SK-N-SH (cell line): Measurements from ENCODE around the gene SPRR3. TPM values are rescaled to one million over a fixed set of nuclear protein-coding genes. Genes with fewer than 3 reads are reported as not detected.
"Not testable (repeated sequence)": the region's sequence is repeated elsewhere in the genome, so short reads cannot be mapped to it uniquely, and the experiment has no call there.

Source experiments
- CTCF ChIA-PET: fragments of 300-600, 350-600 bp; formaldehyde crosslinking; extraction: SDS; loops from one replicate; lab custom pipeline; 2021; lab: Yijun Ruan, JAX
- POLR2A ChIA-PET: fragments of 350-600 bp; sonication (Branson Sonifier 250); formaldehyde crosslinking; extraction: SDS; loops from one replicate; lab custom pipeline; 2020; ENCODE audit warnings: antibody characterized with exemption, inconsistent platforms; lab: Yijun Ruan, JAX
- DNase-seq: peaks from one replicate; pipeline ENCODE4 v3.0.0; 2012
- H2AFZ ChIP-seq: fragments of 200-600 bp; sonication (generic); 2 replicates; pipeline ENCODE4 v1.8.1; 2016; ENCODE audit warnings: antibody characterized with exemption, mild to moderate bottlenecking, low read depth
- H3F3A ChIP-seq: fragments of 200-600 bp; sonication (generic); replicated peaks from 2 replicates; pipeline ENCODE3; 2016; ENCODE audit warnings: antibody characterized with exemption, mild to moderate bottlenecking; ENCODE audit not compliant: insufficient read depth
- H3K27ac ChIP-seq, 2 experiments: fragments of 200-500 bp in 1 of 2; fragments of 200-600 bp in 1 of 2; sonication (Bioruptor generic) in 1 of 2; sonication (generic), shearing (Covaris generic) in 1 of 2; 2 replicates each; pipeline versions ENCODE4 v1.5.1 to v1.6.1; 2014 to 2016; ENCODE audit warnings: low read depth in 2 of 2, inconsistent platforms in 1 of 2, low read length in 1 of 2, mild to moderate bottlenecking in 1 of 2, mixed read lengths in 1 of 2
- H3K27me3 ChIP-seq: fragments of 200-600 bp; sonication (generic), shearing (Covaris generic); 2 replicates; pipeline ENCODE4 v1.6.1; 2016; ENCODE audit warnings: mixed run types; ENCODE audit not compliant: insufficient read depth
- H3K36me3 ChIP-seq, 2 experiments: fragments of 200-500 bp in 1 of 2; fragments of 200-600 bp in 1 of 2; sonication (Bioruptor generic) in 1 of 2; sonication (generic) in 1 of 2; replicated peaks in 1 of 2; 2 replicates each; pipeline versions ENCODE3 to v1.5.1; 2014 to 2016; ENCODE audit warnings: low read length in 1 of 2, mild to moderate bottlenecking in 1 of 2; ENCODE audit not compliant: insufficient read depth in 2 of 2, control insufficient read depth in 1 of 2
- H3K4me1 ChIP-seq, 2 experiments: fragments of 200-500 bp in 1 of 2; fragments of 200-600 bp in 1 of 2; sonication (Bioruptor generic) in 1 of 2; sonication (generic), shearing (Covaris generic) in 1 of 2; 2 replicates each; pipeline versions ENCODE4 v1.5.1 to v1.6.1; 2014 to 2016; ENCODE audit warnings: low read depth in 1 of 2, low read length in 1 of 2, mixed run types in 1 of 2; ENCODE audit not compliant: insufficient read depth in 2 of 2, control insufficient read depth in 1 of 2
- H3K4me2 ChIP-seq: fragments of 200-600 bp; sonication (generic), shearing (Covaris generic); 2 replicates; pipeline ENCODE4 v1.6.1; 2017; ENCODE audit warnings: mixed run types
- H3K4me3 ChIP-seq, 2 experiments: fragments of 200-500 bp in 1 of 2; fragments of 200-600 bp in 1 of 2; sonication (Bioruptor generic) in 1 of 2; sonication (generic), shearing (Covaris generic) in 1 of 2; 2 replicates each; pipeline versions ENCODE4 v1.5.1 to v1.8.1; 2014 to 2016; ENCODE audit warnings: low read depth in 2 of 2, inconsistent platforms in 1 of 2, low read length in 1 of 2, mild to moderate bottlenecking in 1 of 2, mixed read lengths in 1 of 2, moderate library complexity in 1 of 2
- H3K79me2 ChIP-seq: fragments of 200-600 bp; sonication (generic); 2 replicates; pipeline ENCODE4 v1.8.1; 2017; ENCODE audit warnings: mild to moderate bottlenecking; ENCODE audit not compliant: insufficient read depth
- H3K9ac ChIP-seq: fragments of 200-600 bp; sonication (generic); 2 replicates; pipeline ENCODE4 v1.6.1; 2017; ENCODE audit warnings: mixed run types
- H3K9me2 ChIP-seq: fragments of 200-600 bp; sonication (generic); 2 replicates; pipeline ENCODE4 v1.6.1; 2017; ENCODE audit warnings: mixed run types
- H3K9me3 ChIP-seq: fragments of 200-600 bp; sonication (generic); 2 replicates; pipeline ENCODE4 v1.6.1; 2017; ENCODE audit warnings: mixed run types, mild to moderate bottlenecking, moderate library complexity
- H4K20me1 ChIP-seq: fragments of 200-600 bp; sonication (generic); 2 replicates; pipeline ENCODE4 v1.6.1; 2017; ENCODE audit warnings: mild to moderate bottlenecking, mixed run types; ENCODE audit not compliant: insufficient read depth
- EP300 ChIP-seq, 2 experiments: IDR thresholded peaks; 2 replicates each; pipeline versions ENCODE4 v1.4.0 to v1.6.1; 2012; ENCODE audit warnings: borderline replicate concordance in 1 of 2, low read depth in 1 of 2, low read length in 1 of 2
- EZH2phosphoT487 ChIP-seq: fragments of 200-600 bp; sonication (generic); IDR thresholded peaks from 2 replicates; pipeline ENCODE4 v1.6.1; 2017; ENCODE audit warnings: low read depth, mixed run types, mild to moderate bottlenecking, antibody characterized with exemption, moderate library complexity, borderline replicate concordance
- FOXJ3 ChIP-seq: sonication (generic); formaldehyde crosslinking; IDR thresholded peaks from 2 replicates; pipeline ENCODE4 v1.5.1; 2020; ENCODE audit warnings: mild to moderate bottlenecking, missing genetic modification reagents
- GATA2 ChIP-seq: sonication (generic); formaldehyde crosslinking; IDR thresholded peaks from 2 replicates; pipeline ENCODE4 v1.5.0; 2020; ENCODE audit warnings: mild to moderate bottlenecking, missing genetic modification reagents
- MEF2A ChIP-seq: IDR thresholded peaks from 2 replicates; pipeline ENCODE4 v1.4.0; 2012; ENCODE audit warnings: low read depth, borderline replicate concordance
- NFIC ChIP-seq: IDR thresholded peaks from 2 replicates; pipeline ENCODE4 v1.4.0; 2012; ENCODE audit warnings: borderline replicate concordance
- RCOR1 ChIP-seq: fragments of 150-350 bp; IDR thresholded peaks from 2 replicates; pipeline ENCODE4 v1.6.1; 2017; ENCODE audit warnings: antibody characterized with exemption, low read length
- RXRA ChIP-seq: IDR thresholded peaks from 2 replicates; pipeline ENCODE4 v1.4.0; 2012; ENCODE audit warnings: low read depth, mild to moderate bottlenecking, borderline replicate concordance
- SMC3 ChIP-seq: IDR thresholded peaks from 2 replicates; pipeline ENCODE4 v1.6.1; 2012; ENCODE audit warnings: low read depth, low read length, improper control_type of control experiment
- WGBS: methylation state at CpG from one replicate; pipeline ENCODE4 v1.1.6; 2017; ENCODE audit warnings: low lambda C conversion rate; 5-methylcytosine and 5-hydroxymethylcytosine counted together
- polyA plus RNA-seq, 3 experiments: library from polyadenylated mRNA; depleted of rRNA; stranded (reverse); fragments of >200 nt; gene quantifications; 2 replicates each; pipeline ENCODE4 v1.2.3, GENCODE V29; 2012
- TF ChIP-seq, protein P1 (sequence below): IDR thresholded peaks from 2 replicates; pipeline ENCODE4 v1.4.0; 2012; ENCODE audit warnings: low read depth, borderline replicate concordance
- TF ChIP-seq, protein P2 (sequence below): IDR thresholded peaks from 2 replicates; pipeline ENCODE4 v1.4.0; 2012; ENCODE audit warnings: low read depth
- TF ChIP-seq, protein P3 (sequence below): IDR thresholded peaks from 2 replicates; pipeline ENCODE4 v1.4.0; 2012; ENCODE audit warnings: low read depth, borderline replicate concordance

The SPRR3 gene
- polyA plus RNA-seq, 1 of the 3 experiments (the other 2 are of a cell fraction), result not detected

DNA sequence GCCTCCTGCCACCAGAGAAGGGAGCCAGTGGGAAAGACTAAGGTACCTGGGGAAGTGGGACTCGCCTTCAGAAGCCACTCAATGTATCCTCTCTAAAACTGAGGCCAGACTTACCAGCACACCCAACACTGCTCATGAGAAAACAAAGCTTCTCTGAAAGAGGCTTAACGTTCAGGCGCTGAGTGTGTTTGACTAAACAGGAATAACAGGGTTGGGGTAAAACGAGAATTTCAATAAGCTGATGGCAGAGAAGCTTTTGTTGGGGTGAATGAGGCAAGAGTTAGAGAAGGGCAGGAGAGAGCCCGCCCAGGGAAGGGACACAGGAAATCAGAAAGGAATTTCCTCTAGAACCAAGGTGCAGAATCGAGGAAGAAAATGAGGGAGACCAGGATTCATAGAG is 1.7 kb upstream of the SPRR3 start:
- no peak overlapping the region for H3K4me3 ChIP-seq
- no peak for DNase-seq
- WGBS, result 3% methylated on average over 6 of the region's 6 CpGs
- H3K9me2 ChIP-seq, result no peaks in the 10 kb centered on the region
- TF ChIP-seq EP300 (IDR thresholded peaks at IDR 0.05; ENCODE audit: borderline replicate concordance in 1 of 2, low read depth in 1 of 2, low read length in 1 of 2) (no peak), MEF2A (no peak), FOXJ3 (CRISPR knock-in tag) (no peak), GATA2 (no peak), RCOR1 (no peak), SMC3 (no peak)
- TF ChIP-seq, protein P1, sequence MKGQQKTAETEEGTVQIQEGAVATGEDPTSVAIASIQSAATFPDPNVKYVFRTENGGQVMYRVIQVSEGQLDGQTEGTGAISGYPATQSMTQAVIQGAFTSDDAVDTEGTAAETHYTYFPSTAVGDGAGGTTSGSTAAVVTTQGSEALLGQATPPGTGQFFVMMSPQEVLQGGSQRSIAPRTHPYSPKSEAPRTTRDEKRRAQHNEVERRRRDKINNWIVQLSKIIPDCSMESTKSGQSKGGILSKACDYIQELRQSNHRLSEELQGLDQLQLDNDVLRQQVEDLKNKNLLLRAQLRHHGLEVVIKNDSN, result no peak
- TF ChIP-seq, protein P2, sequence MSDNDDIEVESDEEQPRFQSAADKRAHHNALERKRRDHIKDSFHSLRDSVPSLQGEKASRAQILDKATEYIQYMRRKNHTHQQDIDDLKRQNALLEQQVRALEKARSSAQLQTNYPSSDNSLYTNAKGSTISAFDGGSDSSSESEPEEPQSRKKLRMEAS, result no peak
- no peaks in the 10 kb centered on the region for H3F3A ChIP-seq
- no peak overlapping the region for H3K9ac ChIP-seq
- no peaks in the 10 kb centered on the region for H4K20me1 ChIP-seq
- no peak overlapping the region for H3K27ac ChIP-seq
- no peaks in the 10 kb centered on the region for H3K79me2 ChIP-seq
- H3K4me2 ChIP-seq, result no peak overlapping the region
- no peaks in the 10 kb centered on the region for H3K4me1 ChIP-seq
- POLR2A ChIA-PET, result no interaction called here
- CTCF ChIA-PET, result interaction anchor here (0.5 kb wide), 1 partner anchor 18 kb away, joined by 3 read pairs; no protein-coding TSS in a partner anchor
- H3K36me3 ChIP-seq, result no peaks in the 10 kb centered on the region
- H2AFZ ChIP-seq, result no peak overlapping the region
- no peaks in the 10 kb centered on the region for H3K9me3 ChIP-seq
- H3K27me3 ChIP-seq, result no peaks in the 10 kb centered on the region; the same call in 1 of the 2 replicates

DNA sequence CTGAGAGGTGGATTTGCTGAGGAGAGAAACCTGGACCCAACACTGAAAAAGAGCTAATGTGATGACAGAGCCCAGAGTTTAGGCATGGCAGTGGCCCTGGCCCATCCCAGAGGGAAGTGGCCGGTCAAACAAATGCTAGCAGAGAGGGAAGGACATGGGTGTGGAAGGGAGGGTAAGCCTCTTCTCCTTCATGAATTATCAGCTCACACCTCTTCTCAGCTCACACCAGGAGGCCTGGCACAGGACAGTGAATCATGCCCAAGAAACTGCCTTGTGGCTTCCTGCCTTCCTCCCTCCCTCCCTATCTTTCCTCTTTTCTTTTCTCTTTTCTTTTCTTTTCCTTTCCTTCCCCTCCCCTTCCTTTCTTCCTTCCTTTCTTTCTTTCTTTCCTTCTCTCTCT is 1.3 kb upstream of the SPRR3 start:
- POLR2A ChIA-PET, result no interaction called here
- H3K27ac ChIP-seq, result no peak overlapping the region
- no peaks in the 10 kb centered on the region for H3K4me1 ChIP-seq
- CTCF ChIA-PET, result no interaction called here
- WGBS, result 64% methylated on average over 1 of the region's 1 CpG
- H3K9me2 ChIP-seq, result no peaks in the 10 kb centered on the region
- no peak for DNase-seq
- H4K20me1 ChIP-seq, result no peaks in the 10 kb centered on the region
- H3K79me2 ChIP-seq, result no peaks in the 10 kb centered on the region
- no peak overlapping the region for H3K4me2 ChIP-seq
- H3K9ac ChIP-seq, result no peak overlapping the region
- no peaks in the 10 kb centered on the region for H3F3A ChIP-seq
- no peak overlapping the region for H3K4me3 ChIP-seq
- no peak for TF ChIP-seq EZH2phosphoT487
- TF ChIP-seq, protein P3, sequence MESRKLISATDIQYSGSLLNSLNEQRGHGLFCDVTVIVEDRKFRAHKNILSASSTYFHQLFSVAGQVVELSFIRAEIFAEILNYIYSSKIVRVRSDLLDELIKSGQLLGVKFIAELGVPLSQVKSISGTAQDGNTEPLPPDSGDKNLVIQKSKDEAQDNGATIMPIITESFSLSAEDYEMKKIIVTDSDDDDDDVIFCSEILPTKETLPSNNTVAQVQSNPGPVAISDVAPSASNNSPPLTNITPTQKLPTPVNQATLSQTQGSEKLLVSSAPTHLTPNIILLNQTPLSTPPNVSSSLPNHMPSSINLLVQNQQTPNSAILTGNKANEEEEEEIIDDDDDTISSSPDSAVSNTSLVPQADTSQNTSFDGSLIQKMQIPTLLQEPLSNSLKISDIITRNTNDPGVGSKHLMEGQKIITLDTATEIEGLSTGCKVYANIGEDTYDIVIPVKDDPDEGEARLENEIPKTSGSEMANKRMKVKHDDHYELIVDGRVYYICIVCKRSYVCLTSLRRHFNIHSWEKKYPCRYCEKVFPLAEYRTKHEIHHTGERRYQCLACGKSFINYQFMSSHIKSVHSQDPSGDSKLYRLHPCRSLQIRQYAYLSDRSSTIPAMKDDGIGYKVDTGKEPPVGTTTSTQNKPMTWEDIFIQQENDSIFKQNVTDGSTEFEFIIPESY, result no peak
- no peak for TF ChIP-seq NFIC
- TF ChIP-seq, protein P2, result no peak
- TF ChIP-seq RXRA, result no peak
- no peak for TF ChIP-seq MEF2A
- TF ChIP-seq, all 33 proteins: peak for 0
- Histone ChIP-seq H2AFZ (no peak overlapping the region), H3K36me3 (no peaks in the 10 kb centered on the region), H3K27me3 (no peaks in the 10 kb centered on the region; the same call in 1 of the 2 replicates), H3K9me3 (no peaks in the 10 kb centered on the region)

DNA sequence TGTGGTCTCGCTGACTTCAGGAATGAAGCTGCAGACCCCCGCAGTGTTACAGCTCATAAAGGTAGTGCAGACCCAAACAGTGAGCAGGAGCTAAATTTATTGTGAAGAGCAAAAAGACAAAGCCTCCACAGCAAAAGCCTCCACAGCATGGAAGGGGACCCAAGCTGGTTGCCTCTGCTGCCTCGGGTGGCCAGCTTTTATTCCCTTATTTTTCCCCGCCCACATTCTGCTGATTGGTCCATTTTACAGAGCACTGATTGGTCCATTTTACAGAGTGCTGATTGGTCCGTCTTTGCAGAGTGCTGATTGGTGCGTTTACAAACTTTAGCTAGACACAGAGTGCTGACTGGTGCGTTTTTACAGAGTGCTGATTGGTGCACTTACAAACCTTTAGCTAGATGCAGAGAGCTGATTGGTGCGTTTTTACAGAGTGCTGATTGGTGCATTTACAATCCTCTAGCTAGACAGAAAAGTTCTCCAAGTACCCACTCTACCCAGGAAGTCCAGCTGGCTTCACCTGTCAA is 9.7 kb downstream of the SPRR3 start:
- H3K36me3 ChIP-seq, H3K4me1 ChIP-seq, DNase-seq, H3K9ac ChIP-seq, POLR2A ChIA-PET, H4K20me1 ChIP-seq, H3K27me3 ChIP-seq, H3K9me3 ChIP-seq, H3K9me2 ChIP-seq, H3F3A ChIP-seq, H3K4me3 ChIP-seq, H2AFZ ChIP-seq, H3K27ac ChIP-seq, H3K79me2 ChIP-seq, CTCF ChIA-PET, H3K4me2 ChIP-seq: not testable (repeated sequence)
- 8% methylated on average over 8 of the region's 8 CpGs for WGBS

DNA sequence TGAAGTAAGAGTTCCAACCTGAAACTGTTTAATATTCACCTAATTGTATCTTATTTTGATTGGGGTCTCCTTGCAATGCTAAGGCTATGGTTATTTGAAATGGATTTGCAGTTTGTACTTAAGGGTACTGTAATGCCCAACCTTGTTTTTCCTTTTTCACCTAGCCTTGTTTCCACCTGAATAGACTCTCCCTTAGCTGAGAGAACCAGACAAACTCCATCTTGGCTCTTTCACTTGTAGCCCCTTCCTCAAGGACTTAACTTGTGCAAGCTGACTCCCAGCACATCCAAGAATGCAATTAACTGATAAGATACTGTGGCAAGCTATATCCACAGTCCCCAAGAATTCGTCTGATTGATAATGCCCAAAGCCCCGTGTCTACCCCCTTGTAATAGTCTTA is 20.3 kb downstream of the SPRR3 start:
- POLR2A ChIA-PET, H3K9ac ChIP-seq, H3K27me3 ChIP-seq, CTCF ChIA-PET, H3K9me2 ChIP-seq, DNase-seq, H3K9me3 ChIP-seq, H3K27ac ChIP-seq, H3K79me2 ChIP-seq, H3K4me2 ChIP-seq, H4K20me1 ChIP-seq, H3F3A ChIP-seq, H3K4me3 ChIP-seq, H3K4me1 ChIP-seq, H2AFZ ChIP-seq, H3K36me3 ChIP-seq: not testable (repeated sequence)
- 8% methylated on average over 2 of the region's 2 CpGs for WGBS
